ENCODE measurements around the gene NECTIN4. TPM values are rescaled to one million over a fixed set of nuclear protein-coding genes. Genes with fewer than 3 reads are reported as not detected.

Gene NECTIN4
- total RNA-seq, 2 donors from 2014 or later = 4.6 to 7.8 TPM

DNA sequence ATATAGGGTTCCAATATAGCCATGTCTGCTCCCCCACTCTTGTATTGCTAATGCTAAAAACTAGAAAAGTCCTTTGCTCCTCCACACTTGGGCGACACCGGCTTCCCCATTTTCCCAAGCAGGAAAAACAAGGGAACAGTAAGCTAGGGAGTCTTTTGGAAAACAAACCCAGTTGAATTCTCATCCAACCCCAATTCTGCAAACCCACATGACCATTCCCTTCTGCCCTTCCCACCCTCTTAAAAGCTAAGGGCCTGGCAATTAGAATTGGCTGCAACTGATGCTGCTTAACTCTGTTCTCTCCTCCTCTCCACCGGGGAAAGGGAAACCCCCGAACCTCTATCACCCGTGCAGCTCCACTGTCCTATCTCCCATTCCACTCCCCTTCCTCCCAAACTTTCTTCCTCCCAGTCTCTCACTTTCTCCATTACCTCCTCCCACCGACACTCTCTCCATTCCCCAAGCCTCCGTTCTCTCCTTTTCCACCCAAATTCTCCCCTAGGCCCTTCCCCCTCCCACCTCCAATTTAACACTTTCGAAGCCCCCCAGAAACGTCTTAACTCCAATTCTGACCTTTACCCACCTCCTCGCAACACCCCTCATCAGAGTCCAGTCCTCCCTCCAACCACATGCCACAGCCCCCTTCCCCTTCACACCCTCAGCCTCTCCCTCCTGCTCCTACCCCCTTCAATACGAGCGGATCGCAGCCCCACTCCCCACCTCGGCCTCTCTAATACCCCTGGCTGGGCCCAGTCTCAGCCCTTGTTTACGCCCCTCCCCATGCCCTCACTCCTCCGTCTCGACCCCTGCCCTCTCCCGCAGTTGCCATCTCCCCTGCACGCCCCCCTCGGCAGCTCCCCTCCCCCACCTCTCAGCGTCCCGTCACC, 42.4 kb upstream of the NECTIN4 start:
- peak; percentile 34 for DNase-seq
- intact Hi-C loops (cut with DNase I) = no loop called here

GRCh38 chr1:161130266-161130665, 40.9 kb upstream of the NECTIN4 start:
- H3K9me3 ChIP-seq = no peaks in the 10 kb centered on the region
- no peak overlapping the region for H3K9ac ChIP-seq (ENCODE audit: low read depth in 2 of 2, low read length in 2 of 2)
- no peak overlapping the region for H3K27ac ChIP-seq
- TF ChIP-seq CTCF (IDR thresholded peaks at IDR 0.05) = no peak
- H3K36me3 ChIP-seq = no peaks in the 10 kb centered on the region
- peaks cover 8% of the 10 kb centered on the region for H3K4me1 ChIP-seq
- no peak overlapping the region for H3K4me3 ChIP-seq
- no peak for DNase-seq
- intact Hi-C loops (cut with DNase I) = no loop called here
- H3K27me3 ChIP-seq = no peaks in the 10 kb centered on the region

More for the DNA sequence above, 42.4 kb upstream of the NECTIN4 start:
- Histone ChIP-seq H3K36me3 (no peaks in the 10 kb centered on the region), H3K27ac (peak overlapping the region; percentile 96), H3K4me3 (peak overlapping the region; percentile 50), H3K9me3 (no peaks in the 10 kb centered on the region), H3K4me1 (peaks cover 8% of the 10 kb centered on the region), H3K9ac (ENCODE audit: low read depth in 2 of 2, low read length in 2 of 2) (peak overlapping the region; percentile 96 to 97), H3K27me3 (no peaks in the 10 kb centered on the region)
- TF ChIP-seq CTCF (IDR thresholded peaks at IDR 0.05) = no peak

GRCh38 chr1:161128591-161129420, 39.4 kb upstream of the NECTIN4 start:
- Histone ChIP-seq H3K9me3 (no peaks in the 10 kb centered on the region), H3K36me3 (no peaks in the 10 kb centered on the region), H3K9ac (ENCODE audit: low read depth in 2 of 2, low read length in 2 of 2) (no peak overlapping the region), H3K27ac (no peak overlapping the region), H3K4me3 (no peak overlapping the region), H3K4me1 (peaks cover 1% of the 10 kb centered on the region), H3K27me3 (no peaks in the 10 kb centered on the region)
- no peak for TF ChIP-seq CTCF (IDR thresholded peaks at IDR 0.05)
- no peak for DNase-seq
- intact Hi-C loops (cut with DNase I) = no loop called here

DNA sequence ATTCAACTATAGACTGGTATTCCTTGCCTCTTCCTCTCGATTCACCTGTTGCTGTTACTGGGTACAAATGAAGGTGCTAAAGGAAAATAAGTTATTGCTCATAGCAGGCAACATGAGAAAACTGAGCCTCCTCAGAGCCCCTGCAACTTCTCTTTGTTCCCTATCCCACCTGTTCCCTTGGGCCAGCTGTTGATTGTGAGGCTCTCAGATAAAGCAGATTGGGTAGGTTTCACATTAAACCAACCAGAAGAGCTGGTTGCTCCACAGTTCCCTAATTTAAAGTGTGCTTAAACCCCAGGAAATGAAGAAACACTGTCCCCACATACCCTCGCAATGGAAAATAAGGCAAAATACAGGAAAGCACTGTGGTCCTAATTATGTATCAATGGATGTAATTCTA, 38.3 kb upstream of the NECTIN4 start:
- no peak overlapping the region for H3K4me3 ChIP-seq
- H3K9me3 ChIP-seq = no peaks in the 10 kb centered on the region
- no peak for DNase-seq
- no peak for TF ChIP-seq CTCF (IDR thresholded peaks at IDR 0.05)
- intact Hi-C loops (cut with DNase I) = no loop called here
- no peaks in the 10 kb centered on the region for H3K4me1 ChIP-seq
- H3K27ac ChIP-seq = no peak overlapping the region
- H3K27me3 ChIP-seq = no peaks in the 10 kb centered on the region
- H3K36me3 ChIP-seq = no peaks in the 10 kb centered on the region
- H3K9ac ChIP-seq (ENCODE audit: low read depth in 2 of 2, low read length in 2 of 2) = no peak overlapping the region

- H3K4me1 ChIP-seq = no peaks in the 10 kb centered on the region
- H3K4me3 ChIP-seq = no peak overlapping the region
- H3K27me3 ChIP-seq = no peaks in the 10 kb centered on the region
- TF ChIP-seq CTCF (IDR thresholded peaks at IDR 0.05) = no peak
- peaks cover 4% of the 10 kb centered on the region for H3K36me3 ChIP-seq
- H3K9ac ChIP-seq (ENCODE audit: low read depth in 2 of 2, low read length in 2 of 2) = no peak overlapping the region
- intact Hi-C loops (cut with DNase I) = no loop called here
- DNase-seq = no peak
- no peak overlapping the region for H3K27ac ChIP-seq
- no peaks in the 10 kb centered on the region for H3K9me3 ChIP-seq
Observed at GRCh38 chr1:161122967-161123366, 33.6 kb upstream of the NECTIN4 start.
